ENCODE measurements around the gene NCOA5. TPM values are rescaled to one million over a fixed set of nuclear protein-coding genes. Genes with fewer than 3 reads are reported as not detected.

Gene NCOA5
- total and polyA plus RNA-seq, 4 donors = 3.2 to 10.4 (median 8.7) TPM

DNA sequence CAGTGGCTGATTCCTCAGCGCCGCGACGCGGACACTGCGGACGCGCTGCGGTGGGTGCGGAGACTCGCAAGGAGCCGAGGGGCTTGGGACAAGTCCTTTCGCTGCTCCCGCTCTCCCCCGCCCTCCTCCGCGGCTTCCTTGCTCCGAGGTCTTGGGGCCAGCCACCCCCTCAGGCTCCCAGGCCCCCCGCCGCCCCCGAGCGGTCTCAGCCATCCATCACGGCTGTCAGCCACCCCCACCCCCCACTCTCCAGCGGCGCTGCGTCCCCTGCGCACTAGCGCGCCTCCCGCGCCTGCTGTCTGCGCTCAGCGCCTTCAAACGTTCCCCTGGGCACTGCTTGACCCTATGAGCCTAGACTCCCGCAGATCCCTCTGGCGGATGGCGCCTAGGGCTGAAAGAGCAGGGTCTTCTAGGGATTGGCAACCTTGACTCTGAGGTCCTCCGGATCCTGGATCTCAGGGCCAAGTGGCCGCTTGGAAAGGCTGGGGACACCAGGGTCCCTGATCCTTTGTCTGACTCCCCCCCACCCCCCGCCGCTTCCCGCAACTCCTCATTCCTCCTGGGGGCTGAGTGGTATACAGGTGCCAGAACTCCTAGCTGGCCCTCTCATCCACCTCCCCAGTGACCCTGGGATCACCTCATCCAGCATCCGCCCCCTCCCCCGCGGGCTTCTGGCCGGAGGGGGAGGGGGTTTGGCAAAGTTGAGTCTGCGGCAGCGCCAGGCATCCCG is 59.3 kb downstream of the NCOA5 start:
- Histone ChIP-seq H3K27ac (ENCODE audit: low read depth in 1 of 2, low read length in 2 of 2) (no peak overlapping the region), H3K9ac (ENCODE audit: low read depth in 1 of 2, low read length in 2 of 2) (no peak overlapping the region), H3K27me3 (ENCODE audit: control insufficient read depth in 4 of 4, insufficient read depth in 4 of 4, low read length in 3 of 4) (peaks cover 0 to 31% (median 14%) of the 10 kb centered on the region in 4 donors), H3K9me3 (ENCODE audit: control insufficient read depth in 4 of 4, low read length in 3 of 4) (no peaks in the 10 kb centered on the region), H3K36me3 (ENCODE audit: control insufficient read depth in 4 of 4, insufficient read depth in 3 of 4, low read depth in 1 of 4, low read length in 3 of 4) (no peaks in the 10 kb centered on the region), H3K4me3 (ENCODE audit: low read depth in 1 of 3, low read length in 3 of 3) (no peak overlapping the region), H3K4me1 (ENCODE audit: control insufficient read depth in 4 of 4, insufficient read depth in 4 of 4, low read length in 3 of 4) (peaks cover 0 to 7% (median 3%) of the 10 kb centered on the region in 4 donors)
- DNase-seq (ENCODE audit: low spot score) = no peak
- 13% methylated on average over 49 of the region's 49 CpGs for WGBS
- TF ChIP-seq HNF4A (conservative IDR thresholded peaks at IDR 0.05) (no peak), MAX (IDR thresholded peaks at IDR 0.05) (no peak), GABPA (IDR thresholded peaks at IDR 0.05 in 1 of 2, conservative IDR thresholded peaks at IDR 0.05 in 1 of 2) (no peak), SP1 (IDR thresholded peaks at IDR 0.05) (no peak), FOXA2 (IDR thresholded peaks at IDR 0.05) (no peak), ZBTB33 (IDR thresholded peaks at IDR 0.05) (no peak), ATF3 (IDR thresholded peaks at IDR 0.05) (no peak), YY1 (IDR thresholded peaks at IDR 0.05) (no peak), REST (IDR thresholded peaks at IDR 0.05) (no peak), FOXA1 (IDR thresholded peaks at IDR 0.05) (no peak), JUND (IDR thresholded peaks at IDR 0.05) (no peak), TAF1 (conservative IDR thresholded peaks at IDR 0.05) (no peak), RAD21 (IDR thresholded peaks at IDR 0.05) (no peak), HNF4G (IDR thresholded peaks at IDR 0.05) (no peak)
- TF ChIP-seq, protein P1, sequence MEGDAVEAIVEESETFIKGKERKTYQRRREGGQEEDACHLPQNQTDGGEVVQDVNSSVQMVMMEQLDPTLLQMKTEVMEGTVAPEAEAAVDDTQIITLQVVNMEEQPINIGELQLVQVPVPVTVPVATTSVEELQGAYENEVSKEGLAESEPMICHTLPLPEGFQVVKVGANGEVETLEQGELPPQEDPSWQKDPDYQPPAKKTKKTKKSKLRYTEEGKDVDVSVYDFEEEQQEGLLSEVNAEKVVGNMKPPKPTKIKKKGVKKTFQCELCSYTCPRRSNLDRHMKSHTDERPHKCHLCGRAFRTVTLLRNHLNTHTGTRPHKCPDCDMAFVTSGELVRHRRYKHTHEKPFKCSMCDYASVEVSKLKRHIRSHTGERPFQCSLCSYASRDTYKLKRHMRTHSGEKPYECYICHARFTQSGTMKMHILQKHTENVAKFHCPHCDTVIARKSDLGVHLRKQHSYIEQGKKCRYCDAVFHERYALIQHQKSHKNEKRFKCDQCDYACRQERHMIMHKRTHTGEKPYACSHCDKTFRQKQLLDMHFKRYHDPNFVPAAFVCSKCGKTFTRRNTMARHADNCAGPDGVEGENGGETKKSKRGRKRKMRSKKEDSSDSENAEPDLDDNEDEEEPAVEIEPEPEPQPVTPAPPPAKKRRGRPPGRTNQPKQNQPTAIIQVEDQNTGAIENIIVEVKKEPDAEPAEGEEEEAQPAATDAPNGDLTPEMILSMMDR (IDR thresholded peaks at IDR 0.05; ENCODE audit: low read depth, low read length, missing input control) = no peak
